HCT116 (cell line): ENCODE results near the gene CNTNAP2. TPM values are rescaled to one million over a fixed set of nuclear protein-coding genes. Genes with fewer than 3 reads are reported as not detected.

Experiments used
- ATAC-seq: fragments of 200-7000 bp; cut with Tn5 transposase; 2 replicates; pipeline ENCODE4 v1.9.1; 2020; ENCODE audit warnings: mild to moderate bottlenecking, moderate library complexity
- BruUV-seq: library from RNA; stranded (reverse); fragments of 400-500 nt; replicated peaks from 2 replicates; lab custom pipeline; 2021; lab: Mats Ljungman, UMichigan
- CTCF ChIA-PET: fragments of 300-600 bp; sonication (Branson Sonifier 250); formaldehyde crosslinking; loops from one replicate; lab custom pipeline; 2021; ENCODE audit warnings: antibody characterized with exemption; lab: Charles Lee
- POLR2A ChIA-PET: fragments of 300-600, 350-600 bp; sonication (Branson Sonifier 250); formaldehyde crosslinking; loops from one replicate; lab custom pipeline; 2021; ENCODE audit warnings: antibody characterized with exemption; lab: Charles Lee
- RAD21 ChIA-PET, 2 experiments: fragments of 300-600 bp; sonication (Branson Sonifier 250); formaldehyde crosslinking; loops; one replicate each; lab custom pipeline; 2023; ENCODE audit warnings: low total read pairs in 2 of 2; ENCODE audit not compliant: uncharacterized antibody in 2 of 2, unreplicated experiment in 2 of 2, low non-redundant PET in 1 of 2; lab: Charles Lee
- DNase-seq: peaks from one replicate; pipeline ENCODE4 v3.0.0-alpha.2; 2010; ENCODE audit warnings: low read depth, low spot score
- H2AFZ ChIP-seq: fragments of 200-600 bp; shearing (Covaris generic), sonication (generic); 2 replicates; pipeline ENCODE4 v1.6.1; 2017; ENCODE audit warnings: low read depth, mixed run types, mixed read lengths, antibody characterized with exemption, low read length; ENCODE audit not compliant: poor library complexity, severe bottlenecking
- H3K27ac ChIP-seq: 2 replicates; pipeline ENCODE4 v1.5.1; 2012; ENCODE audit warnings: low read depth, low read length
- H3K27me3 ChIP-seq: fragments of 200-600 bp; sonication (generic); 2 replicates; pipeline ENCODE4 v1.6.1; 2016; ENCODE audit warnings: mixed run types, low read length, mixed read lengths; ENCODE audit not compliant: insufficient read depth
- H3K36me3 ChIP-seq, 2 experiments: fragments of 200-500 bp in 1 of 2; fragments of 200-600 bp in 1 of 2; sonication (Bioruptor generic) in 1 of 2; sonication (generic) in 1 of 2; 2 replicates each; pipeline versions ENCODE4 v1.5.1 to v1.6.1; 2014 to 2016; ENCODE audit warnings: low read length in 2 of 2, inconsistent platforms in 1 of 2, mixed read lengths in 1 of 2, mixed run types in 1 of 2; ENCODE audit not compliant: insufficient read depth in 2 of 2, control insufficient read depth in 1 of 2
- H3K4me1 ChIP-seq, 2 experiments: fragments of 200-600 bp in 1 of 2; sonication (generic) in 1 of 2; 2 replicates each; pipeline versions ENCODE4 v1.5.1 to v1.6.1; 2012 to 2017; ENCODE audit warnings: low read length in 2 of 2, inconsistent platforms in 1 of 2, mild to moderate bottlenecking in 1 of 2, mixed read lengths in 1 of 2, mixed run types in 1 of 2, moderate library complexity in 1 of 2; ENCODE audit not compliant: insufficient read depth in 2 of 2, control insufficient read depth in 1 of 2
- H3K4me2 ChIP-seq: fragments of 200-600 bp; sonication (generic); 2 replicates; pipeline ENCODE4 v1.6.1; 2017; ENCODE audit warnings: mixed run types, low read length, mixed read lengths
- H3K4me3 ChIP-seq, 2 experiments: fragments of 200-600 bp in 1 of 2; sonication (generic) in 1 of 2; replicated peaks in 1 of 2; 2 replicates each; pipeline ENCODE4 v1.5.1; 2011 to 2016; ENCODE audit warnings: low read length in 2 of 2, control low read depth in 1 of 2, low read depth in 1 of 2, mild to moderate bottlenecking in 1 of 2, mixed read lengths in 1 of 2, mixed run types in 1 of 2
- H3K79me2 ChIP-seq: fragments of 200-600 bp; sonication (generic); 2 replicates; pipeline ENCODE4 v1.6.1; 2017; ENCODE audit warnings: mild to moderate bottlenecking, mixed run types, low read length, moderate library complexity, mixed read lengths; ENCODE audit not compliant: insufficient read depth
- H3K9ac ChIP-seq: fragments of 200-600 bp; sonication (generic); 2 replicates; pipeline ENCODE4 v1.6.1; 2016; ENCODE audit warnings: low read length, mixed read lengths
- H3K9me2 ChIP-seq: fragments of 200-600 bp; sonication (generic), shearing (Covaris generic); 2 replicates; pipeline ENCODE4 v1.6.1; 2017; ENCODE audit warnings: mixed run types, mild to moderate bottlenecking, moderate library complexity; ENCODE audit not compliant: insufficient read depth
- H3K9me3 ChIP-seq, 2 experiments: fragments of 200-500 bp in 1 of 2; fragments of 200-600 bp in 1 of 2; sonication (Bioruptor generic) in 1 of 2; sonication (generic) in 1 of 2; 2 replicates each; pipeline ENCODE4 v1.6.1; 2014 to 2017; ENCODE audit warnings: low read length in 2 of 2, mixed read lengths in 2 of 2, inconsistent platforms in 1 of 2, low read depth in 1 of 2, mild to moderate bottlenecking in 1 of 2, mixed run types in 1 of 2, moderate library complexity in 1 of 2; ENCODE audit not compliant: control insufficient read depth in 1 of 2, insufficient read depth in 1 of 2
- H4K20me1 ChIP-seq: fragments of 200-600 bp; sonication (generic), shearing (Covaris generic); 2 replicates; pipeline ENCODE4 v1.6.1; 2017; ENCODE audit warnings: mixed run types, mild to moderate bottlenecking, moderate library complexity; ENCODE audit not compliant: insufficient read depth
- CBX3 ChIP-seq: IDR thresholded peaks from 2 replicates; pipeline ENCODE4 v1.6.1; 2012; ENCODE audit warnings: low read depth
- CEBPB ChIP-seq: IDR thresholded peaks from 2 replicates; pipeline ENCODE4 v1.6.1; 2012; ENCODE audit warnings: low read depth
- CTCF ChIP-seq, 3 experiments: fragments of 200-600 bp in 1 of 3; sonication (generic) in 1 of 3; IDR thresholded peaks in 2 of 3; conservative IDR thresholded peaks in 1 of 3; 2 replicates each; pipeline ENCODE4 v1.5.1; 2012 to 2017; ENCODE audit warnings: low read depth in 2 of 3, low read length in 2 of 3, antibody characterized with exemption in 1 of 3, borderline replicate concordance in 1 of 3, control low read depth in 1 of 3, mild to moderate bottlenecking in 1 of 3, mixed read lengths in 1 of 3, mixed run types in 1 of 3, moderate library complexity in 1 of 3; ENCODE audit not compliant: insufficient read depth in 1 of 3
- EZH2phosphoT487 ChIP-seq: fragments of 200-600 bp; IDR thresholded peaks from 2 replicates; pipeline ENCODE4 v1.6.1; 2018; ENCODE audit warnings: antibody characterized with exemption, borderline replicate concordance
- POLR2AphosphoS5 ChIP-seq: IDR thresholded peaks from 2 replicates; pipeline ENCODE4 v1.6.1; 2011; ENCODE audit warnings: mild to moderate bottlenecking, low read depth, low read length, moderate library complexity
- REST ChIP-seq: IDR thresholded peaks from 2 replicates; pipeline ENCODE4 v1.6.1; 2012; ENCODE audit warnings: low read depth
- SIN3A ChIP-seq: IDR thresholded peaks from 2 replicates; pipeline ENCODE4 v1.6.1; 2012; ENCODE audit warnings: low read depth
- YY1 ChIP-seq: IDR thresholded peaks from 2 replicates; pipeline ENCODE4 v1.6.1; 2011; ENCODE audit warnings: low read length, low read depth, moderate library complexity, mild to moderate bottlenecking; ENCODE audit not compliant: insufficient replicate concordance; ENCODE audit errors: extremely low read depth
- ZBTB33 ChIP-seq: IDR thresholded peaks from 2 replicates; pipeline ENCODE4 v1.6.1; 2011; ENCODE audit warnings: mild to moderate bottlenecking, low read length, moderate library complexity; ENCODE audit not compliant: insufficient replicate concordance; ENCODE audit errors: extremely low read depth
- ZFX ChIP-seq: fragments of 450-650 bp; IDR thresholded peaks from 2 replicates; pipeline ENCODE4 v1.6.1; 2017
- intact Hi-C: fragments of 100-400 bp; cut with micrococcal nuclease; formaldehyde crosslinking; loops from 2 replicates; pipeline ENCODE4 v1.10.0; 2022
- total RNA-seq: library from RNA; stranded (reverse); gene quantifications from one replicate; pipeline ENCODE4 v1.2.1, GENCODE V29; 2021; ENCODE audit not compliant: unreplicated experiment

The CNTNAP2 gene
- total RNA-seq, 1 experiment from 2014 or later, result 0.37 TPM

DNA sequence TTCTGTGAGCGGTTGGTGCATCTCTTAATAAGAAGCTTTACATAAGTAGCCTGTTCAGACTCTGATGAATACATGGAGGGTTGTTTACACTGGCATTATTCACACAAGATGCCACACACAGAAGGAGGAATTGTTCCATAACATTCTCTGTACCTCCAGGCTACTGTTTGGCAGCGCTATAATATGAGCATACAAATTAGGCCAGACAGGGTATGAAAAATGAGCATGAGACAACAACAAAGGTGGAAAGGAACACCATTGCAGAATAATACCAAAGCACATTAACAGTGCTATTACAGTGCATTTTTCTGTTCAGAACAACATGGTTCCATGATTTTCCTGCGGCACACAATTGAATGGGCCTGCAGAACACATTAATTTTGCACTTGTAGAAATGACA lies 2056.8 kb downstream of the CNTNAP2 start:
- no peak overlapping the region for H2AFZ ChIP-seq
- no peak overlapping the region for H3K9ac ChIP-seq
- TF ChIP-seq CTCF (IDR thresholded peaks at IDR 0.05 in 2 of 3, conservative IDR thresholded peaks at IDR 0.05 in 1 of 3; ENCODE audit: borderline replicate concordance in 1 of 3, insufficient read depth in 1 of 3, low read depth in 2 of 3, low read length in 2 of 3), result no peak
- TF ChIP-seq POLR2AphosphoS5, result no peak
- TF ChIP-seq SIN3A, result no peak
- TF ChIP-seq REST, result no peak
- TF ChIP-seq ZFX, result no peak
- no peak for TF ChIP-seq CBX3
- TF ChIP-seq YY1, result no peak
- no peak for TF ChIP-seq EZH2phosphoT487
- no peak for TF ChIP-seq ZBTB33
- no peak for TF ChIP-seq CEBPB
- no peak overlapping the region for H3K4me3 ChIP-seq
- ChIA-PET CTCF (no interaction called here), RAD21 (no interaction called here), POLR2A (no interaction called here)
- intact Hi-C loops, result no loop called here
- no peaks in the 10 kb centered on the region for H3K4me1 ChIP-seq
- no peak overlapping the region for H3K27ac ChIP-seq
- no peak overlapping the region for H3K4me2 ChIP-seq
- no peak for DNase-seq
- ATAC-seq, result no peak
- H3K9me2 ChIP-seq, result no peaks in the 10 kb centered on the region
- no peaks in the 10 kb centered on the region for H3K9me3 ChIP-seq
- H3K79me2 ChIP-seq, result no peaks in the 10 kb centered on the region
- no peaks in the 10 kb centered on the region for H3K27me3 ChIP-seq
- BruUV-seq, result no TSS peak
- H4K20me1 ChIP-seq, result no peaks in the 10 kb centered on the region
- H3K36me3 ChIP-seq, result no peaks in the 10 kb centered on the region
